ENCODE measurements around the gene SYCP2.

DNA sequence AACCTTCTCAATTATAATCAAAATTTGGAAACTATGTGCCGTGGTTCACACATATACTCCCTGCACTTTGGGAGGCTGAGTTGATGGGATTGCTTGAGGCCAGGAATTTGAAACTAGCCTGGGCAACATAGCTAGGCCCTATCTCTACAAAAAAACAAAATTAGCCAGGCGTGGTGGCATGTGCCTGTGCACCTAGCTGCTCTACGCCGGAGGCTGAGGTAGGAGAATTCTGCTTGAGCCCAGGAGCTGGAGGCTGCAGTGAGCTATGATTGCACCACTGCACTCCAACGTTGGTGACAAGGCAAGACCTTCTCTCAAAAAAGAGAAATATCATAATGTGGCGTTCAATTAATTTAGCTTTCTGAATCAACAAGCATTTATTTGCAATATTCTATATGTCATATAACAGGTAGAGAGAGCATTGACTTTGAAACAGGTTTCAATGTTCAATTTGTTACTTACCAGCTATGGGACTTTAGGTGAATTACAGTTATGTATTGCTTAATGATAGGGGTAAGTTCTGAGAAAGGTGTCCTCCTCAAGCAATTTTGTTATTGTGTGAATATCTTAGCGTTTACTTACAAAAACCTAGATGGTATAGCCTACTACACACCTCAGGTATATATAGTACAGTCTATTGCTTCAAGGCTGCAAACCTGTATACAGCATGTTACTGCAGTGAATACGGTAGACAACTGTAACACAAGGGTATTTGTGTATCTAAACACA, 2.2 kb upstream of the SYCP2 start:
- TF ChIP-seq, protein P1, sequence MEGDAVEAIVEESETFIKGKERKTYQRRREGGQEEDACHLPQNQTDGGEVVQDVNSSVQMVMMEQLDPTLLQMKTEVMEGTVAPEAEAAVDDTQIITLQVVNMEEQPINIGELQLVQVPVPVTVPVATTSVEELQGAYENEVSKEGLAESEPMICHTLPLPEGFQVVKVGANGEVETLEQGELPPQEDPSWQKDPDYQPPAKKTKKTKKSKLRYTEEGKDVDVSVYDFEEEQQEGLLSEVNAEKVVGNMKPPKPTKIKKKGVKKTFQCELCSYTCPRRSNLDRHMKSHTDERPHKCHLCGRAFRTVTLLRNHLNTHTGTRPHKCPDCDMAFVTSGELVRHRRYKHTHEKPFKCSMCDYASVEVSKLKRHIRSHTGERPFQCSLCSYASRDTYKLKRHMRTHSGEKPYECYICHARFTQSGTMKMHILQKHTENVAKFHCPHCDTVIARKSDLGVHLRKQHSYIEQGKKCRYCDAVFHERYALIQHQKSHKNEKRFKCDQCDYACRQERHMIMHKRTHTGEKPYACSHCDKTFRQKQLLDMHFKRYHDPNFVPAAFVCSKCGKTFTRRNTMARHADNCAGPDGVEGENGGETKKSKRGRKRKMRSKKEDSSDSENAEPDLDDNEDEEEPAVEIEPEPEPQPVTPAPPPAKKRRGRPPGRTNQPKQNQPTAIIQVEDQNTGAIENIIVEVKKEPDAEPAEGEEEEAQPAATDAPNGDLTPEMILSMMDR (IDR thresholded peaks at IDR 0.05), result no peak
- TF ChIP-seq ZFX (IDR thresholded peaks at IDR 0.05; ENCODE audit: borderline replicate concordance), result no peak

Measured in 22Rv1 (cell line).